Keratinocyte (primary cell): ENCODE results near the gene FAM234A. TPM values are rescaled to one million over a fixed set of nuclear protein-coding genes. Genes with fewer than 3 reads are reported as not detected.
A peak's percentile ranks its signal among the peaks of the same experiment; 100 is the strongest.

ENCODE experiments used
- DNase-seq: peaks from one replicate; pipeline ENCODE4 v3.0.0-alpha.2; 2011; ENCODE audit warnings: low read depth, missing footprints, low spot score
- FAIRE-seq: peaks from 2 replicates; lab custom pipeline; 2011; peaks lifted over from hg19 to GRCh38; lab: Jason Lieb, UNC
- H2AFZ ChIP-seq: 2 replicates; pipeline ENCODE4 v1.6.0; 2012; ENCODE audit warnings: low read length, control low read depth, inconsistent platforms; ENCODE audit not compliant: control insufficient read depth
- H3K27ac ChIP-seq: 2 replicates; pipeline ENCODE4 v1.5.1; 2011; ENCODE audit warnings: low read length; ENCODE audit not compliant: control insufficient read depth, insufficient read depth
- H3K27me3 ChIP-seq: 3 replicates; pipeline ENCODE4 v1.6.0; 2011; ENCODE audit warnings: low read length; ENCODE audit not compliant: control insufficient read depth, insufficient read depth; ENCODE audit errors: extremely low read depth
- H3K36me3 ChIP-seq, 2 experiments: 2 replicates in 1 of 2; 3 replicates in 1 of 2; pipeline ENCODE4 v1.5.1; 2011; ENCODE audit warnings: low read length in 2 of 2, mild to moderate bottlenecking in 1 of 2; ENCODE audit not compliant: control insufficient read depth in 2 of 2, insufficient read depth in 2 of 2; ENCODE audit errors: extremely low read depth in 1 of 2
- H3K4me1 ChIP-seq: 3 replicates; pipeline ENCODE4 v1.5.1; 2011; ENCODE audit warnings: low read length; ENCODE audit not compliant: control insufficient read depth, insufficient read depth; ENCODE audit errors: extremely low read depth
- H3K4me2 ChIP-seq: 3 replicates; pipeline ENCODE4 v1.6.0; 2011; ENCODE audit warnings: low read depth, low read length; ENCODE audit not compliant: control insufficient read depth, insufficient read depth; ENCODE audit errors: extremely low read depth
- H3K4me3 ChIP-seq, 3 experiments: fragments of 200-600 bp in 1 of 3; sonication (generic) in 1 of 3; 2 replicates in 2 of 3; 3 replicates in 1 of 3; pipeline ENCODE4 v1.5.1; 2011 to 2016; ENCODE audit warnings: low read length in 3 of 3, mild to moderate bottlenecking in 3 of 3, control low read depth in 2 of 3, inconsistent platforms in 1 of 3, low read depth in 1 of 3, mixed read lengths in 1 of 3, mixed run types in 1 of 3, moderate library complexity in 1 of 3; ENCODE audit not compliant: control insufficient read depth in 2 of 3, insufficient read depth in 2 of 3; ENCODE audit errors: extremely low read depth in 1 of 3
- H3K79me2 ChIP-seq: 2 replicates; pipeline ENCODE4 v1.6.0; 2012; ENCODE audit warnings: low read length; ENCODE audit not compliant: control insufficient read depth, insufficient read depth
- H3K9ac ChIP-seq: 3 replicates; pipeline ENCODE4 v1.6.0; 2011; ENCODE audit warnings: low read length; ENCODE audit not compliant: control insufficient read depth, insufficient read depth; ENCODE audit errors: extremely low read depth
- H3K9me1 ChIP-seq: 3 replicates; pipeline ENCODE4 v1.6.0; 2011; ENCODE audit warnings: low read length; ENCODE audit not compliant: control insufficient read depth, insufficient read depth; ENCODE audit errors: extremely low read depth
- H3K9me3 ChIP-seq: 2 replicates; pipeline ENCODE4 v1.5.1; 2012; ENCODE audit warnings: low read depth, low read length; ENCODE audit not compliant: control insufficient read depth
- H4K20me1 ChIP-seq: 3 replicates; pipeline ENCODE4 v1.6.0; 2011; ENCODE audit warnings: low read length; ENCODE audit not compliant: control insufficient read depth, insufficient read depth; ENCODE audit errors: extremely low read depth
- EZH2 ChIP-seq: IDR thresholded peaks from one replicate; pipeline ENCODE4 v1.6.1; 2012; ENCODE audit warnings: inconsistent platforms, mild to moderate bottlenecking, low read length, moderate library complexity
- dilution Hi-C: fragments of 300-500 bp; cut with MboI; formaldehyde crosslinking; loops from one replicate; pipeline ENCODE4 v1.7.0; 2020; ENCODE audit warnings: low sequenced_read_pairs; ENCODE audit not compliant: extremely low pct_ligation_motif_present
- polyA plus RNA-seq, 5 experiments: library from polyadenylated mRNA; depleted of rRNA in 3 of 5; stranded (reverse) in 3 of 5; stranded (forward) in 1 of 5; unstranded in 1 of 5; fragments of >200 nt; gene quantifications; 1 replicate in 1 of 5; 2 replicates in 3 of 5; 3 replicates in 1 of 5; pipeline versions ENCODE4 v1.2.1 to v1.2.3, GENCODE V29; 2011 to 2012; ENCODE audit warnings: missing spikeins in 2 of 5, low read depth in 1 of 5, low replicate concordance in 1 of 5
- TF ChIP-seq, protein P1 (sequence below), 3 experiments: IDR thresholded peaks in 1 of 3; conservative IDR thresholded peaks in 1 of 3; optimal IDR thresholded peaks in 1 of 3; 2 replicates in 2 of 3; 3 replicates in 1 of 3; pipeline versions ENCODE3 to v1.5.1; 2011; ENCODE audit warnings: low read length in 3 of 3, mild to moderate bottlenecking in 3 of 3, moderate library complexity in 2 of 3, control low read depth in 1 of 3, inconsistent platforms in 1 of 3; ENCODE audit not compliant: insufficient read depth in 2 of 3; ENCODE audit errors: extremely low read depth in 1 of 3

The FAM234A gene
- polyA plus RNA-seq, 1 donor (not counting 4 experiments of a cell fraction or from before 2014, with no cell fraction given), result 18.3 TPM

- Histone ChIP-seq H3K4me3 (peak overlapping the region; percentile 95 to 99 (median 98)), H3K79me2 (peaks cover 48% of the 10 kb centered on the region), H2AFZ (peak overlapping the region; percentile 58), H3K27ac (peak overlapping the region; percentile 90), H3K4me1 (peaks cover 13% of the 10 kb centered on the region), H3K9ac (peak overlapping the region; percentile 94), H3K9me3 (no peaks in the 10 kb centered on the region), H3K27me3 (no peaks in the 10 kb centered on the region), H4K20me1 (peaks cover 15% of the 10 kb centered on the region), H3K36me3 (peaks cover 11 to 19% of the 10 kb centered on the region in 2 experiments), H3K4me2 (peak overlapping the region; percentile 87), H3K9me1 (no peaks in the 10 kb centered on the region)
- FAIRE-seq (no peak), DNase-seq (no peak)
- TF ChIP-seq EZH2, result no peak
- TF ChIP-seq, protein P1, sequence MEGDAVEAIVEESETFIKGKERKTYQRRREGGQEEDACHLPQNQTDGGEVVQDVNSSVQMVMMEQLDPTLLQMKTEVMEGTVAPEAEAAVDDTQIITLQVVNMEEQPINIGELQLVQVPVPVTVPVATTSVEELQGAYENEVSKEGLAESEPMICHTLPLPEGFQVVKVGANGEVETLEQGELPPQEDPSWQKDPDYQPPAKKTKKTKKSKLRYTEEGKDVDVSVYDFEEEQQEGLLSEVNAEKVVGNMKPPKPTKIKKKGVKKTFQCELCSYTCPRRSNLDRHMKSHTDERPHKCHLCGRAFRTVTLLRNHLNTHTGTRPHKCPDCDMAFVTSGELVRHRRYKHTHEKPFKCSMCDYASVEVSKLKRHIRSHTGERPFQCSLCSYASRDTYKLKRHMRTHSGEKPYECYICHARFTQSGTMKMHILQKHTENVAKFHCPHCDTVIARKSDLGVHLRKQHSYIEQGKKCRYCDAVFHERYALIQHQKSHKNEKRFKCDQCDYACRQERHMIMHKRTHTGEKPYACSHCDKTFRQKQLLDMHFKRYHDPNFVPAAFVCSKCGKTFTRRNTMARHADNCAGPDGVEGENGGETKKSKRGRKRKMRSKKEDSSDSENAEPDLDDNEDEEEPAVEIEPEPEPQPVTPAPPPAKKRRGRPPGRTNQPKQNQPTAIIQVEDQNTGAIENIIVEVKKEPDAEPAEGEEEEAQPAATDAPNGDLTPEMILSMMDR (optimal IDR thresholded peaks at IDR 0.05 in 1 of 3, IDR thresholded peaks at IDR 0.05 in 1 of 3, conservative IDR thresholded peaks at IDR 0.05 in 1 of 3; ENCODE audit: extremely low read depth in 1 of 3, insufficient read depth in 2 of 3, low read length in 3 of 3), result no peak
- dilution Hi-C loops, result no loop called here
These were observed 6.3 kb upstream of the FAM234A start for GRCh38 chr16:228151-228851.

- Histone ChIP-seq H4K20me1 (peaks cover 15% of the 10 kb centered on the region), H3K4me3 (peak within 1 kb of the TSS; percentile 95 to 99 (median 98)), H3K9ac (peak within 1 kb of the TSS; percentile 94), H3K36me3 (peaks cover 11 to 18% of the 10 kb centered on the region in 2 experiments), H3K4me2 (peak within 1 kb of the TSS; percentile 87), H3K27ac (peak within 1 kb of the TSS; percentile 90), H3K79me2 (peaks cover 42% of the 10 kb centered on the region), H3K27me3 (no peaks in the 10 kb centered on the region), H3K9me1 (no peaks in the 10 kb centered on the region), H2AFZ (peak within 1 kb of the TSS; percentile 96), H3K9me3 (no peaks in the 10 kb centered on the region), H3K4me1 (peaks cover 13% of the 10 kb centered on the region)
- no peak for DNase-seq
- TF ChIP-seq EZH2, result no peak
- TF ChIP-seq, protein P1 (optimal IDR thresholded peaks at IDR 0.05 in 1 of 3, IDR thresholded peaks at IDR 0.05 in 1 of 3, conservative IDR thresholded peaks at IDR 0.05 in 1 of 3; ENCODE audit: extremely low read depth in 1 of 3, insufficient read depth in 2 of 3, low read length in 3 of 3), result no peak
- no peak for FAIRE-seq
- dilution Hi-C loops, result no loop called here
These were observed 5.5 kb upstream of the FAM234A start, which contains the start of gene LUC7L for GRCh38 chr16:228852-229730. LUC7L (minus strand) TSS chr16:229449; CDS start chr16:229339, 110 bp downstream.
